Activated naive CD4-positive, alpha-beta T cell treated with anti-CD3 and anti-CD28 coated beads, Interleukin-2, amount 50 U/mL, for 72 hours (primary cell): ENCODE measurements around the gene ZBTB26. TPM values are rescaled to one million over a fixed set of nuclear protein-coding genes. Genes with fewer than 3 reads are reported as not detected.
A peak's percentile ranks its signal among the peaks of the same experiment; 100 is the strongest.
"Not testable (repeated sequence)": the region's sequence is repeated elsewhere in the genome, so short reads cannot be mapped to it uniquely, and the experiment has no call there.

ENCODE experiments used
- ATAC-seq, 2 donors: fragments of 150-1000 bp; cut with Tn5 transposase; 2 replicates each; pipeline ENCODE4 v1.10.0; 2021; ENCODE audit warnings: mild to moderate bottlenecking in 2 of 2, moderate library complexity in 2 of 2
- DNase-seq, 2 donors: peaks; one replicate each; pipeline ENCODE4 v3.0.0; 2021 to 2022; ENCODE audit warnings: low spot score in 2 of 2
- H3K27ac Mint-ChIP-seq, 2 donors: one replicate each; pipeline ENCODE4 v1.8.0; 2022; ENCODE audit warnings: mild to moderate bottlenecking in 2 of 2, mixed read lengths in 2 of 2
- H3K36me3 Mint-ChIP-seq, 2 donors: one replicate each; pipeline ENCODE4 v1.8.0; 2022; ENCODE audit warnings: mixed read lengths in 2 of 2
- H3K9me3 Mint-ChIP-seq, 2 donors: one replicate each; pipeline ENCODE4 v1.8.0; 2022; ENCODE audit warnings: mixed read lengths in 2 of 2
- total RNA-seq, 2 donors: library from RNA; stranded (reverse); gene quantifications; one replicate each; pipeline ENCODE4 v1.2.3, GENCODE V29; 2022

ZBTB26 gene
- total RNA-seq, 2 donors from 2014 or later = 6.6 to 7.7 TPM

GRCh38 chr9:122883125-122883524 lies 48.2 kb downstream of the ZBTB26 start:
- Mint-ChIP-seq H3K9me3 (no peaks in the 10 kb centered on the region), H3K36me3 (peaks cover 0 to 5% of the 10 kb centered on the region in 2 donors), H3K27ac (peak overlapping the region; percentile 18 to 31)
- ATAC-seq (no peak), DNase-seq (no peak)

DNA sequence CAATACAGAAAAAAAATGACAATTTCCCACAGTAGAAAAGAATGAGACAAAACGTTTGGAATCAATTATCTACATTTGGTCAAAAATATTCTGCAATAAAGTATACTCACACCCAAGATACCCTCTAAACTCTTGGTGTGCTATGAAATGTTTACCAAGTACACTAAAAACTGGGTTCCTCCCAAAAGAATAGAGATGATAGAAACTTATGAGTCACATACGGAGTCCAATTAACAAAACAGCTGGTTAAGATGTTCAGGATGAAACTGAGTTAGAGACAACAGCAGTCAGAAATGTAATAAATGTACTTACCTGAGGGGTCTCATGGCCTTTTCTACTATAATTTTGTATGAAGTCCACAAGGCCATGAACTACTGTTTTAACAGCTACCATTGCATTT lies 51.9 kb downstream of the ZBTB26 start:
- H3K9me3 Mint-ChIP-seq = no peaks in the 10 kb centered on the region
- ATAC-seq (no peak), DNase-seq (no peak)
- H3K36me3 Mint-ChIP-seq = peaks cover 9 to 18% of the 10 kb centered on the region in 2 donors
- no peak overlapping the region for H3K27ac Mint-ChIP-seq

DNA sequence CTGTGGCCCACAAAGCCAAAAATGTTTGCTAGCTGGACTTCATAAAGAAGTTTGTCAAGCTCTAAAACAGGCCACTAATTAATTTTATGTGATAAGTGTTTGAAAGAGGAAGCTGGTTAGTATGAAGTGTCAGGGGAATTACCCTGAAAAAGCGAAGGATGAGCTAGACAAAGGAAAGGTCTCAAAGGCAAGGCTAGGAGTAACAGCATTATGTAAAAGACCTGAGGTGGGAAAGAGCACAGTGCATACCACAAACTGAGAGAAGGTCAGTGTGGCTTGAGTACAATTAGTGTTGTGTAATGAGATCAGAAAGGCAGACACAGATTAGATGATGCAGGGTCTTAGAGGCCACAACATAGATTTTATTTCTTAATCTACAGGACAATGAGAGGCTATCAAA lies 55.8 kb downstream of the ZBTB26 start:
- H3K9me3 Mint-ChIP-seq = no peaks in the 10 kb centered on the region
- H3K27ac Mint-ChIP-seq = peak overlapping the region; percentile 15 to 65
- H3K36me3 Mint-ChIP-seq = peaks cover 9 to 18% of the 10 kb centered on the region in 2 donors
- ATAC-seq = peak in 1 of 2 donors; percentile 48
- no peak for DNase-seq

DNA sequence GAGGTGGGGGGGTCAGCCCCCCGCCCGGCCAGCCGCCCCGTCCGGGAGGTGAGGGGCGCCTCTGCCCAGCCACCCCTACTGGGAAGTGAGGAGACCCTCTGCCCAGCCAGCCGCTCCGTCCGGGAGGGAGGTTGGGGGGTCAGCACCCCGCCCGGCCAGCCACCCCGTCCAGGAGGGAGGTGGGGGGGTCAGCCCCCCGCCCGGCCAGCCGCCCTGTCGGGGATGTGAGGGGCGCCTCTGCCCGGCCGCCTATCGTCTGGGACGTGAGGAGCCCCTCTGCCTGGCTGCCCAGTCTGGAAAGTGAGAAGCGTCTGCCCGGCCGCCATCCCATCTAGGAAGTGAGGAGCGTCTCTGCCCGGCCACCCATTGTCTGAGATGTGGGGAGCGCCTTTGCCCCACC lies 64.0 kb downstream of the ZBTB26 start:
- not testable (repeated sequence) for H3K36me3 Mint-ChIP-seq, DNase-seq, ATAC-seq, H3K9me3 Mint-ChIP-seq, H3K27ac Mint-ChIP-seq

DNA sequence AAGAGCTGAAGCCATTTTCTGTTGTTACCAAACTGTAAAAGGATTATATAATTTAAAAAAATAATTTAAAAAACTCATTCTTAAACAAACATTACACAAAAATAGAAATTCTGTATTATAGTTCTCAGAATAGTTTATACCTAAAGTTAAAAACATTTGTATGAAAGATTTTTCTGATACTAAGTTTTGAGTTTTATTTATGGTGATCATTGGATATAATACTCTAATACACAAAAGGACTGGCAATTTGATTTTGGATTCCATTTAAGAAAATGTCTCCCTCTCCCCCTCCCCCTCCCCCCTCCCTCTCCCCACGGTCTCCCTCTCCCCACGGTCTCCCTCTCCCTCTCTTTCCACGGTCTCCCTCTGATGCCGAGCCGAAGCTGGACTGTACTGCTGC lies 65.2 kb downstream of the ZBTB26 start:
- Mint-ChIP-seq H3K9me3 (no peaks in the 10 kb centered on the region), H3K36me3 (peaks cover 0 to 7% of the 10 kb centered on the region in 2 donors), H3K27ac (no peak overlapping the region)
- DNase-seq (no peak), ATAC-seq (no peak)

Other genes starting within 250 kb of the ZBTB26 start
- gene OR1L4, start 207.5 kb downstream of the ZBTB26 start, total RNA-seq = not detected
- gene OR1L6, start 189.2 kb downstream of the ZBTB26 start, total RNA-seq = not detected
- gene OR5C1, start 142.6 kb downstream of the ZBTB26 start, total RNA-seq = not detected
- gene OR1K1, start 131.4 kb downstream of the ZBTB26 start, total RNA-seq = not detected
- gene PDCL, start 102.9 kb downstream of the ZBTB26 start, total RNA-seq = 10 to 100 TPM; 19.1 to 28.5 TPM
- gene RC3H2, start 26.2 kb downstream of the ZBTB26 start, total RNA-seq = 10 to 100 TPM; 30.5 to 38.6 TPM
- gene ZBTB6, start 18.2 kb downstream of the ZBTB26 start, total RNA-seq = 10 to 100 TPM in 1 of 2 donors, 1 to 10 TPM in 1; 8.2 to 18.7 TPM
- gene RABGAP1, start 9.5 kb upstream of the ZBTB26 start, total RNA-seq = 10 to 100 TPM; 35.6 to 44.2 TPM
- gene GPR21, start 102.2 kb upstream of the ZBTB26 start, total RNA-seq = 1 to 10 TPM in 1 of 2 donors, under 1 TPM in 1; 0.23 to 1.7 TPM